Activated CD8-positive, alpha-beta memory T cell treated with anti-CD3 and anti-CD28 coated beads, Interleukin-2, amount 10 ng/mL, durations not matched to agents 7 days and 5 days (primary cell): ENCODE results near the gene SDR39U1. TPM values are rescaled to one million over a fixed set of nuclear protein-coding genes. Genes with fewer than 3 reads are reported as not detected.
"Not testable (repeated sequence)": the region's sequence is repeated elsewhere in the genome, so short reads cannot be mapped to it uniquely, and the experiment has no call there.

ENCODE experiments used
- ATAC-seq: fragments of 150-1000 bp; cut with Tn5 transposase; one replicate; pipeline ENCODE4 v1.10.0; 2021; ENCODE audit warnings: moderate library complexity
- CTCF ChIA-PET: fragments of 350-600 bp; sonication (Branson Sonifier 250); formaldehyde crosslinking; loops from one replicate; lab custom pipeline; 2021; ENCODE audit warnings: antibody characterized with exemption; lab: Charles Lee
- DNase-seq: peaks from one replicate; pipeline ENCODE4 v3.0.0-alpha.2; 2020
- H3K27ac Mint-ChIP-seq: one replicate; pipeline ENCODE4 v1.8.0; 2021; ENCODE audit warnings: mild to moderate bottlenecking, mixed read lengths
- H3K27me3 Mint-ChIP-seq: one replicate; pipeline ENCODE4 v1.8.0; 2021; ENCODE audit warnings: mixed read lengths
- H3K36me3 Mint-ChIP-seq: one replicate; pipeline ENCODE4 v1.8.0; 2021; ENCODE audit warnings: mild to moderate bottlenecking, mixed read lengths
- H3K4me1 Mint-ChIP-seq: one replicate; pipeline ENCODE4 v1.8.0; 2021; ENCODE audit warnings: mixed read lengths
- H3K4me3 Mint-ChIP-seq: one replicate; pipeline ENCODE4 v1.8.0; 2021; ENCODE audit warnings: mild to moderate bottlenecking, moderate library complexity, mixed read lengths
- H3K9me3 Mint-ChIP-seq: one replicate; pipeline ENCODE4 v1.8.0; 2022; ENCODE audit warnings: low read depth, mixed read lengths
- total RNA-seq, 2 experiments: library from RNA; stranded (reverse); gene quantifications; one replicate each; pipeline ENCODE4 v1.2.3, GENCODE V29; 2021

The SDR39U1 gene
- total RNA-seq, 2 experiments from 2014 or later, result 45.6 to 45.9 TPM

DNA sequence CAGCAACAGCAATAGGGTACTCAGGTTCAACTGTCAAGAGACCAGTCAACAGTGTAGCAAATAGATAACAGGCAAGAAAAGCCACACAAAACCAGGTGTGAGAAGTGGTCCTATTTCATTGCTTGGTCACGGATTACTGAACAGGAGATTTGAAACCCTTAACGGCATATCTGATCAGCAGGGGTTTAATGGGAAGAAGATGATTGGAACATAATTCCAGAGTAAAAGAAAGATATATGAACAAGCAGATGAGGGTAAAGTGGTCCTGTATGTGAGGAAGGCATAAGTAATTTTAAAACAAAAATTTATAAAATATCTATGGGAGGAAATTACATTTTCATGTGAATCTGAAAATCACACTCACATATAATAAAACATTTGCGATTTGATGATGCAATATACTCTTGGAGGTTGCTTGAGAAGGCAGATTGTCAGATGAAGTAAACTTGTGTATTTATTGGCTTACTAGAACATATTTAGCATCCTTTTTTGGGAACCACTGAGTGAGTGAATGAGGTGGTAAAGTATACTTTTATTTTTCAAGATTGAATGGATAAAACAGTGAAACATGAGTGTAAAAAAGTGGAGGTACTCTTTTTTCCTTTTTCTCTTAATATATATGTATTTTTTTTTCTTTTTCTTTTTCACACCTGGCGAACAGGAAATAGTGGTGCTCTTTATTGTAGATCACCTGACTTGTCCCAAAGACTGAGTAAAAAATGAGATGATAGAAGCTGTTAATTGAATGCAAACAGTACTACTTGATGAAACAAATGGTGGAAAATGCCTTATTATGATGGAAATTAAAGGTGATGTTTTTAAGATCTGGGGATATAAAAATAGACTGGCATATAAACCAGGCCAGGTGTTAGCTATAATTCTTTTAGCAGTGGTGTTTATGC, 21.6 kb upstream of the SDR39U1 start:
- Mint-ChIP-seq H3K4me1 (peaks cover 11% of the 10 kb centered on the region), H3K36me3 (peaks cover 4% of the 10 kb centered on the region), H3K4me3 (no peak overlapping the region), H3K9me3 (peaks cover 3% of the 10 kb centered on the region), H3K27ac (no peak overlapping the region), H3K27me3 (no peaks in the 10 kb centered on the region)
- CTCF ChIA-PET, result no interaction called here
- DNase-seq (no peak), ATAC-seq (no peak)

DNA sequence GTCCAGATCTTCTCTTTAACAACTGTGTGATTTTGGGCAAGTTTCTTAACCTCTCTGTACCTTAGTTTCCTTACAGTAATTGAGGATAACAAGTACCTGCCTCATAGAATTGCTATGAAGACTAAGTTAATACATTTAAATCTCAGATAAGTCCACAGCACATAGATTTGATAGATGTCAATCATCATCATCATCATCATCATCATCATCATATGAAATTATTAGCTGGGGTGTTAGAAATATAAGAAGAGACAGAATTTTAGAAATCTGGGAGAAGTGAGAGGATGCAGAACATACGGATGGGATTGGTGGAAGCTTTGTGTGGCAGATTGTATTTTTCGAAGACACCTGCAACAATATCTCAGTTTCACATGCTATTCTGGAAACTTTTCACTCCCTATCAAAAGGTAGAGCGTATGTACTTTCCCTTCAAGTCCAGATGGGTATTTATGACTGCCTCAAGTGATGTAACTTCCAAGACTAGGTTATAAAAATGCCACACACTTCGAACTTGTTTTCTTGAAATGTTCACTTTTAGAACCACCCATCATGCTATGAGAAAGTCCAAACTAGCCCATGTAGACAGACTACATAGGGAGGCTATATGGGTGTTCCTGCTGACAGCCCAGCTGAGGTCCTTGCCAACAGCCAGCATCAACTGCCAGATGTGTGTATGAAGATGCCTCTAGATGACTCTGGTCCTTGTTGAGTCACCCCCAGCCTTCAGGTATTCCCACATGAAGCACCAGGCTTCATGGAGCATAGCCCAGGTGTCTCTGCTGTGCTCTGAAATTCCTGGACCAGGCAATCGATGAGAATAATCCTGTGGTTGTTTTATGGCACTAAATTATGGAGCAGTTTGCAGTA, 20.7 kb upstream of the SDR39U1 start:
- no peaks in the 10 kb centered on the region for H3K27me3 Mint-ChIP-seq
- CTCF ChIA-PET, result no interaction called here
- no peak for DNase-seq
- peaks cover 4% of the 10 kb centered on the region for H3K36me3 Mint-ChIP-seq
- no peak overlapping the region for H3K27ac Mint-ChIP-seq
- no peak overlapping the region for H3K4me3 Mint-ChIP-seq
- no peak for ATAC-seq
- peaks cover 3% of the 10 kb centered on the region for H3K9me3 Mint-ChIP-seq
- H3K4me1 Mint-ChIP-seq, result peaks cover 11% of the 10 kb centered on the region

DNA sequence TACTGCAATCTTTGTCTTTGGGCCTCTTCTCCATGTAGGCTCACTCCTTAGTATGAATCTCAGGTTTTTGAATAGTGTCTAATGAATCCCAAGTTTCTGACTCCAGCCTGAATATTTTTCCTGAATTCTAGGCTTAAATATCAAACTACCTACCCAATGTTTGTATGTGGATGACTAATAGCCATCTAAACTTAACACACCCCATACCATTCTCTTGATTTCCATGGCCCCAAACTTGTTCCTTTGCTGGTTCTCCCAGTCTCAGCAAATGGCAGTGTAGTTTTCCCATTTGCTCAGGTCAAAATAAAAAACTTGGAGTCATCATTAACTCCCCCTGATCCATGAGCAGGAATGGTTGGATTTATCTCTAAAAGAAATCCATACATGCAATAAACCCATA, 18.8 kb upstream of the SDR39U1 start:
- H3K27ac Mint-ChIP-seq, result no peak overlapping the region
- CTCF ChIA-PET, result no interaction called here
- peaks cover 17% of the 10 kb centered on the region for H3K4me1 Mint-ChIP-seq
- peaks cover 4% of the 10 kb centered on the region for H3K36me3 Mint-ChIP-seq
- H3K4me3 Mint-ChIP-seq, result no peak overlapping the region
- no peaks in the 10 kb centered on the region for H3K27me3 Mint-ChIP-seq
- DNase-seq, result no peak
- ATAC-seq, result no peak
- peaks cover 3% of the 10 kb centered on the region for H3K9me3 Mint-ChIP-seq

DNA sequence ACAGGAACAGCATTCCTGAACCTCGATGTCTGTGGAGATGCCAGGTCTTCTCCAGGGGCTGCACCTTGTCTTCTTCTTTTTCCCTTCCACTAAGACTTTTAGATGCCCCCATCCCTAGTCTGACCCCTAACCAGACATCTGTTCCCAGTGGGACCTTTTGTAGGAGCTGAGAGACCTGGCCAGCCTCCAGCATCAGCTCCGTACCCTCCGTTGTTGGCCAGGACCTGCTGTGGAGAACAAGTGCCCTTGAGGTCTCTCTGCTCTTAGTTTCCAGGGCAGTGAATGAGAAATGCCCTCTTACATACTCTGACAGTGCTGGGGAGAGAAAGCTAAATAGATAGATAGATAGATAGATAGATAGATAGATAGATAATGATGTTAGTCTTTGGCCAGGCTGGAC, 16.8 kb upstream of the SDR39U1 start:
- DNase-seq (no peak), ATAC-seq (no peak)
- CTCF ChIA-PET, result interaction anchor here (0.7 kb wide), 1 partner anchor 16 kb away, joined by 3 read pairs; no protein-coding TSS in a partner anchor
- H3K4me3 Mint-ChIP-seq, result no peak overlapping the region
- H3K27ac Mint-ChIP-seq, result no peak overlapping the region
- peaks cover 6% of the 10 kb centered on the region for H3K36me3 Mint-ChIP-seq
- H3K27me3 Mint-ChIP-seq, result no peaks in the 10 kb centered on the region
- peaks cover 12% of the 10 kb centered on the region for H3K4me1 Mint-ChIP-seq
- peaks cover 3% of the 10 kb centered on the region for H3K9me3 Mint-ChIP-seq

DNA sequence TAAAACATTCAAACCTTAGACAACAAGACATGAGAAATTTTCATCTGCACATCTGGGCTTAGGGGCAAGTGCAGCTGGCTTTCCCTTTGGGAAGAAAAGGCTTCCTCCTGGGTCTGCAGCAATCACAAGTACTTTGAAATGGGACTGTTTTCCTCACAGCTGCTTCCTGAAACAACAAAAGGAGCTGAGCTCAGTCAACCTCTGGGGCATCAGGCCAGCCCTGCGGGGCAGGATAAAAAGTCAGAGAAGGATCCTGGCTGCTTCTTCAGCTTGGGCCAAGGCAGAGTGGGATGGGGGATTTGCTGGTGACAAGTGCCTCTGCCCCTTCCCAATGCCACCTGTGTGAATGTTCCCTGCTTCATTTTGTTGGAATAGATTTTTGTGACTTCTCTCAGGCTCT, 16.2 kb upstream of the SDR39U1 start:
- CTCF ChIA-PET, result interaction anchor here (1.2 kb wide), 1 partner anchor 147 kb away, joined by 3 read pairs; no protein-coding TSS in a partner anchor
- Mint-ChIP-seq H3K27ac (no peak overlapping the region), H3K9me3 (peaks cover 8% of the 10 kb centered on the region), H3K27me3 (no peaks in the 10 kb centered on the region), H3K4me1 (peaks cover 14% of the 10 kb centered on the region), H3K36me3 (peaks cover 12% of the 10 kb centered on the region), H3K4me3 (no peak overlapping the region)
- DNase-seq (no peak), ATAC-seq (no peak)

DNA sequence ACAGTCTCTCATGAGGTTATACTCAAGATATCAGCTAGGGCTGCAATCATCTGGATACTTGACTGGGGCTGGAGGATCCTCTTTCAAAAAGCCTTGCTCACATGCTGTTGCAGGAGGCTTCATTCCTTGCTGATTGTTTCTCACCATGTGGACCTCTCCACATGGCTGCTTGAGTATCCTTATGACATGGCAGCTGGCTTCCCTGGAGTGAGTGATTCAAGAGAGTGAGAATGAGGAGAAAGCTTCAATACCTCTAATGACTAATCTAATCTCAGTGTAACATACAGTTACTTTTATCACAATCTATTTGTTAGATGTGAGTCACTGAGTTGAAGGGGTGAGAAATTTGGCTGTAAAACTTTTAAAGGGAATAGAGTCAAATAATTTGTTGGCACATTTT, 14.4 kb upstream of the SDR39U1 start:
- H3K4me1 Mint-ChIP-seq, result peaks cover 13% of the 10 kb centered on the region
- no peak overlapping the region for H3K27ac Mint-ChIP-seq
- no peak for DNase-seq

DNA sequence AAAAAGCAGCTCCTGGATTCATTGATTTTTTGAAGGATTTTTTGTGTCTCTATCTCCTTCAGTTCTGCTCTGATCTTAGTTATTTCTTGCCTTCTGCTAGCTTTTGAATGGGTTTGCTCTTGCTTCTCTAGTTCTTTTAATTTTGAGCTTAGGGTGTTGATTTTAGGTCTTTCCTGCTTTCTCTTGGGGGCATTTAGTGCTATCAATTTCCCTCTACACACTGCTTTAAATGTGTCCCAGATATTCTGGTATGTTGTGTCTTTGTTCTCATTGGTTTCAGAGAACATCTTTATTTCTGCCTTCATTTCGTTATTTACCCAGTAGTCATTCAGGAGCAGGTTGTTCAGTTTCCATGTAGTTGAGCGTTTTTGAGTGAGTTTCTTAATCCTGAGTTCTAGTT, 8.3 kb upstream of the SDR39U1 start:
- ATAC-seq, H3K4me1 Mint-ChIP-seq, H3K4me3 Mint-ChIP-seq, H3K27me3 Mint-ChIP-seq, DNase-seq, H3K27ac Mint-ChIP-seq, H3K9me3 Mint-ChIP-seq, CTCF ChIA-PET: not testable (repeated sequence)
- H3K36me3 Mint-ChIP-seq, result peaks cover 26% of the 10 kb centered on the region

More for the DNA sequence above, 14.4 kb upstream of the SDR39U1 start:
- CTCF ChIA-PET, result no interaction called here
- ATAC-seq, result no peak
- peaks cover 6% of the 10 kb centered on the region for H3K9me3 Mint-ChIP-seq
- no peak overlapping the region for H3K4me3 Mint-ChIP-seq
- no peaks in the 10 kb centered on the region for H3K27me3 Mint-ChIP-seq
- peaks cover 22% of the 10 kb centered on the region for H3K36me3 Mint-ChIP-seq

DNA sequence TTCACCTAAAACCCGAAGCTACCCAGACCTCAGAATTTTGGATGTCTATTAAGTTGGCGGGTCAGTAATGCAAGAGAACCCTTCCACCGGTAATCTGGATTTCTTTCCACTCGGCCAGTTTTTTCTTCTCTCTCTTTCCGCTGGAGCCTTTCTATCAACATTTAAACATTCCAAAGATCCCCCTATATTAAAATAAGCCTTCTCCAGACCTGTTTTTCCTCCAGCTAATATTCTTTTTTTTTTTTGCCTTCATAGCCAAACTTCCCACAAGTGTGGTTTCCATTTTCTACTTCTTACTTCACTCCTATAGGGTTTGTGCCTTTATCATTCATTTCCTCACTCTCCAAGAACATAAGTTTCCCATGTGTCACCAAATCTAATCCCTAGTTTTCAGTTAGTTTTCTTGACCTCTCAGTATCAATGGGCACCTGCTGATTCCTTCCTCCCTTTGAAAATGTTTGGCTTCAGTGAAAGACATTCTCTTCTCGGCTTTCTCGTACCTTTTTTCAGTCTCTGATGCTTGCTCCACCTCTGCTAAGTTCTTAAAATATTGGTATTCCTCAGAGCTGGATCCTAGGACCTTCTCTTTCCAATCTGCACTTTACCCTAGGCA, 583 bp upstream of the SDR39U1 start:
- Mint-ChIP-seq H3K27ac (peak overlapping the region; percentile 98), H3K9me3 (no peaks in the 10 kb centered on the region), H3K4me1 (peaks cover 46% of the 10 kb centered on the region), H3K4me3 (peak overlapping the region; percentile 90), H3K27me3 (peaks cover 2% of the 10 kb centered on the region), H3K36me3 (peaks cover 28% of the 10 kb centered on the region)
- CTCF ChIA-PET, result interaction anchor here (0.6 to 6.0 kb wide), 7 partner anchors 12 to 355 kb away, joined by 3 to 70 read pairs (median 3); partner anchors contain the start of genes ADCY4, CBLN3 and KHNYN
- DNase-seq (no peak), ATAC-seq (no peak)

DNA sequence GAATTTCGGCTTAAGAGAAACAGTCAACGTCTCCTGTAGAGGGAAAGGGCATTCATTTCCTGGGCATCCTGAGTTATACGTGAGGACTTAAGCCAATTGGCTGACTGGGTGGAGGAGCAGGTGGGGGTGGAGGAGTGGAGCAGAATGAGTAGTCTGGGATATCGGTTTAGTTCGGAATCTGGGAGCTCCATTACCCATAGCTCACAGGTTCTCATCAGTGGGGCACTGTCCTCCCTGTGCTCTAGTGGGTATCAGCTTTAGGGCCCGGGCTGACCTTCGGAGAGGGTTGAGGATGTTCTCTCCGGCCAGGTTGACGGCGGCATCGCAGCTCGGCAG, 704 bp downstream of the SDR39U1 start:
- Mint-ChIP-seq H3K27me3 (peaks cover 2% of the 10 kb centered on the region), H3K9me3 (no peaks in the 10 kb centered on the region), H3K36me3 (peaks cover 36% of the 10 kb centered on the region), H3K4me1 (peaks cover 59% of the 10 kb centered on the region), H3K4me3 (peak overlapping the region; percentile 90), H3K27ac (peak overlapping the region; percentile 98)
- CTCF ChIA-PET, result interaction anchor here (0.8 to 6.0 kb wide), 9 partner anchors 9 to 232 kb away, joined by 3 to 70 read pairs (median 4); partner anchors contain the start of genes ADCY4, CBLN3, KHNYN and TINF2
- DNase-seq (no peak), ATAC-seq (no peak)

DNA sequence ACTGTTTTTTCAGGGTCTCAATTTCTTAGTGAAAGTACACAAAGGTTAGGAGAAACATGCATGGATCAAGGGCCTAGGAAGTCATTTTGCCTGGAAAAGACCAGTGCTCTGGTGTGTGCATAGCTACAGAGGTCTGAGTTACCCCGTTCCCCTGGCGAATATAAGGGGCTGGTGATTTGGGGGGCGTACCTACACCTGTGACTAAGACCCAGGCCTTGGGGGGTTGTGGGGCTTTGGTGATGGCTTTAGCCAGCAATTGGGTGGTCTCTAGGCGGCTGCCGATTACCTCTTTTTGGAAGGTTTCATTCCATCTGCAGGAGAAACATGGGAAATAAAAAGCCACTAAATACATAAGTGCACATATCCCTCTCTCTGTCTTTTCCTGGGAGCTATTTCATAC, 1.1 kb downstream of the SDR39U1 start:
- Mint-ChIP-seq H3K4me1 (peaks cover 62% of the 10 kb centered on the region), H3K4me3 (peak overlapping the region; percentile 90), H3K36me3 (peaks cover 38% of the 10 kb centered on the region), H3K27me3 (peaks cover 2% of the 10 kb centered on the region), H3K9me3 (no peaks in the 10 kb centered on the region), H3K27ac (peak overlapping the region; percentile 98)
- CTCF ChIA-PET, result interaction anchor here (0.8 to 6.0 kb wide), 9 partner anchors 8 to 232 kb away, joined by 3 to 70 read pairs (median 4); partner anchors contain the start of genes ADCY4, CBLN3, KHNYN and TINF2
- ATAC-seq, result no peak
- no peak for DNase-seq

DNA sequence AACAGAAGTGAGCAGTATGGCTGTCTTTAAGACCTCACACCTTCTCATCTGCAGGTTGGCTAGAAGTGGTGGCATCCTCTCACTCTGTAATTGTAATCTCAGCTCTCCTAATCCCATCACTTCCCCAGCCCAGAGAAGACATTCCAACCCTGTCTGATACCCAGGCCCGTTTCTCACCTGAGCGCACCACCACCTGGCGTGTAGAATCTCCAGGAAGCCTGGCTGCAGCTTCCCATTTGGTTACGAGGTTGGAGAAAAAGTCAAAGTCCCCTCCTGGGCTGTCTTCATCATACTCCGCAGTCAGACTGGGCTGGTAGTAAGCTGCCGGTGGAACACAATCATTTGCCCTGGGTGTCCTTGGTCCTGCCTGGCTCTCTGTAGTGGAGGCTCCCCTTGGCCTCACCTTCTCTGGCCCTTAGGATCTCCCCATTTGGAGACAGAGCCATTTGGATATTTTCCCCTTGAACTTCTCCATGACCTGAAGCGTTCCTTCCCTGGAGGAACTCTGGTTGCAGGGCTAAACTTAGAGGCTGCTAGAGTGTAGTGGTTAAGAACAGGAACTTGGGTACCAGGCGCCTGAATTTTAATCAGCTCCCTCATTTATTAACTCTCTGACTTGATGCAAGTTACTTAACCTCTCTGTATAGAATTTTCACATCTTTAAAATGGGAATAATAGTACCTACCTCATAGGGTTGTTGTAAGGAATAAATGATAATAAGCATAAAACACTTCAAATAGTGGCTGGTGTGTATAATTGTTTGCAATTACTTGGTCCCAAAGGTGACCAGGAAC, 1.8 kb downstream of the SDR39U1 start:
- Mint-ChIP-seq H3K27me3 (peaks cover 2% of the 10 kb centered on the region), H3K4me1 (peaks cover 68% of the 10 kb centered on the region), H3K9me3 (no peaks in the 10 kb centered on the region), H3K27ac (peak overlapping the region; percentile 17), H3K4me3 (peak overlapping the region; percentile 90), H3K36me3 (peaks cover 38% of the 10 kb centered on the region)
- CTCF ChIA-PET, result interaction anchor here (0.7 to 6.0 kb wide), 9 partner anchors 10 to 233 kb away, joined by 3 to 70 read pairs (median 4); partner anchors contain the start of genes ADCY4, CBLN3, CIDEB and KHNYN
- DNase-seq (no peak), ATAC-seq (no peak)
